ENCODE results near the gene MICALL2.

DNA sequence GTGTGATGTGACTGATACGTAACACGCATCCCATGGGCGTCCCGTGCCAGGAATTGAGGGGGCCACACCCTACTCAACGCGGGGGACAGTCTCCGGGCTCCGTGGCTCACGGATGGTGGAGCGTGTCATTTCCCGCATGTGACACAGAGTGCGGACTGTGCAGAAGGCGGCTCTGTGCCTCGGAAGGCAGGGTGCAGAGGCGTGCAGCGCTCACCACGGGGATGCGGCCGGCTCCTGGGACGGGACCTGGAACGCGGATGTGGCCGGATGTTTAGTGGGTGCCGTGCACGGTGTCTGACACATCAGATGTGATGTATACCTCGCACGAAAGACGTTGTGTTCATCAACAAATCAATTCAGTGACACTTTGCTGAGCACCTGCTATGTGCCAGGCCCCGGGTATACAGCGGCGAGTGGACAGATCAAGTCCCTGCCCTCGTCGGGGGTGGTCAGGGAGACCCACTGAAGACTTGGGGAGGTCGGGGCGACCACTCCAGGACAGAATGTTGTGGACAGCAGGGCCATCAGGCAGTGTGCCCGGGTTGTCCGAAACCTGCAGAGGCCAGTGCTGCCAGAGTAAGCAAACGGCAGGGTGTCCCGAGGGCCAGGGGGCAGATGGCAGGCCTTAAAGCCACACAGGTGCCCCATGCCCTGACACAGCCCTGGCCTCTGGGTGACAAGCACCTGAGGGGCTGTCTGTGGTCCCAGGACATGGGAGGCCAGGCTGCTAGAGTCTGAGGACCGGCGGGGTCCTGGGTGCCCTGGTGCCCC, 38.1 kb downstream of the MICALL2 start:
- no peak for TF ChIP-seq EZH2 (IDR thresholded peaks at IDR 0.05; ENCODE audit: low read length, missing control alignments)
- TF ChIP-seq, protein P1, sequence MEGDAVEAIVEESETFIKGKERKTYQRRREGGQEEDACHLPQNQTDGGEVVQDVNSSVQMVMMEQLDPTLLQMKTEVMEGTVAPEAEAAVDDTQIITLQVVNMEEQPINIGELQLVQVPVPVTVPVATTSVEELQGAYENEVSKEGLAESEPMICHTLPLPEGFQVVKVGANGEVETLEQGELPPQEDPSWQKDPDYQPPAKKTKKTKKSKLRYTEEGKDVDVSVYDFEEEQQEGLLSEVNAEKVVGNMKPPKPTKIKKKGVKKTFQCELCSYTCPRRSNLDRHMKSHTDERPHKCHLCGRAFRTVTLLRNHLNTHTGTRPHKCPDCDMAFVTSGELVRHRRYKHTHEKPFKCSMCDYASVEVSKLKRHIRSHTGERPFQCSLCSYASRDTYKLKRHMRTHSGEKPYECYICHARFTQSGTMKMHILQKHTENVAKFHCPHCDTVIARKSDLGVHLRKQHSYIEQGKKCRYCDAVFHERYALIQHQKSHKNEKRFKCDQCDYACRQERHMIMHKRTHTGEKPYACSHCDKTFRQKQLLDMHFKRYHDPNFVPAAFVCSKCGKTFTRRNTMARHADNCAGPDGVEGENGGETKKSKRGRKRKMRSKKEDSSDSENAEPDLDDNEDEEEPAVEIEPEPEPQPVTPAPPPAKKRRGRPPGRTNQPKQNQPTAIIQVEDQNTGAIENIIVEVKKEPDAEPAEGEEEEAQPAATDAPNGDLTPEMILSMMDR (conservative IDR thresholded peaks at IDR 0.05 in 1 of 2, IDR thresholded peaks at IDR 0.05 in 1 of 2; ENCODE audit: low read depth in 1 of 2, low read length in 2 of 2), result no peak

All from fibroblast of lung (primary cell).